Endothelial cell of umbilical vein (primary cell): ENCODE measurements around the gene COL23A1. TPM values are rescaled to one million over a fixed set of nuclear protein-coding genes. Genes with fewer than 3 reads are reported as not detected.

ENCODE experiments used
- BruUV-seq: library from RNA; stranded (reverse); fragments of 400-500 nt; replicated peaks from 2 replicates; lab custom pipeline; 2021; lab: Mats Ljungman, UMichigan
- CTCF ChIA-PET: fragments of 300-600, 350-600 bp; sonication (Branson Sonifier 250); formaldehyde crosslinking; loops from one replicate; lab custom pipeline; 2021; ENCODE audit warnings: antibody characterized with exemption, inconsistent platforms; lab: Charles Lee
- POLR2A ChIA-PET: fragments of 300-600, 350-600 bp; sonication (Branson Sonifier 250); formaldehyde crosslinking; loops from one replicate; lab custom pipeline; 2021; ENCODE audit warnings: antibody characterized with exemption, inconsistent platforms; lab: Charles Lee
- DNase-seq: peaks from one replicate; pipeline ENCODE4 v3.0.0-alpha.2; 2011; ENCODE audit warnings: low read depth, low spot score
- FAIRE-seq: peaks from 2 replicates; lab custom pipeline; 2011; peaks lifted over from hg19 to GRCh38; lab: Jason Lieb, UNC
- H2AFZ ChIP-seq: 2 replicates; pipeline ENCODE4 v1.6.0; 2012; ENCODE audit warnings: low read depth, low read length, control low read depth, inconsistent platforms
- H3K27ac ChIP-seq: 2 replicates; pipeline ENCODE4 v1.5.1; 2011; ENCODE audit warnings: low read depth, mild to moderate bottlenecking, control low read depth, low read length, moderate library complexity; ENCODE audit not compliant: insufficient read depth
- H3K27me3 ChIP-seq, 2 experiments: 2 replicates each; pipeline versions ENCODE4 v1.6.0 to v1.6.1; 2011; ENCODE audit warnings: low read length in 2 of 2, mixed read lengths in 1 of 2; ENCODE audit not compliant: control insufficient read depth in 2 of 2, insufficient read depth in 2 of 2
- H3K36me3 ChIP-seq, 2 experiments: 2 replicates in 1 of 2; 3 replicates in 1 of 2; pipeline ENCODE4 v1.5.1; 2011; ENCODE audit warnings: low read length in 2 of 2, mild to moderate bottlenecking in 1 of 2, moderate library complexity in 1 of 2; ENCODE audit not compliant: control insufficient read depth in 2 of 2, insufficient read depth in 2 of 2; ENCODE audit errors: extremely low read depth in 1 of 2
- H3K4me1 ChIP-seq: 3 replicates; pipeline ENCODE4 v1.5.1; 2011; ENCODE audit warnings: mild to moderate bottlenecking, low read length; ENCODE audit not compliant: control insufficient read depth, insufficient read depth; ENCODE audit errors: extremely low read depth
- H3K4me2 ChIP-seq: 2 replicates; pipeline ENCODE4 v1.6.1; 2011; ENCODE audit warnings: low read length, control low read depth, mixed read lengths; ENCODE audit not compliant: insufficient read depth
- H3K4me3 ChIP-seq, 3 experiments: fragments of 200-600 bp in 1 of 3; sonication (generic), shearing (Covaris generic) in 1 of 3; replicated peaks in 1 of 3; 2 replicates each; pipeline ENCODE4 v1.5.1; 2011 to 2016; ENCODE audit warnings: control low read depth in 3 of 3, low read length in 3 of 3, mild to moderate bottlenecking in 2 of 3, inconsistent platforms in 1 of 3, low read depth in 1 of 3, moderate library complexity in 1 of 3; ENCODE audit not compliant: insufficient read depth in 1 of 3
- H3K79me2 ChIP-seq: 2 replicates; pipeline ENCODE4 v1.6.0; 2012; ENCODE audit warnings: low read length, inconsistent platforms; ENCODE audit not compliant: control insufficient read depth, insufficient read depth
- H3K9ac ChIP-seq: replicated peaks from 2 replicates; pipeline ENCODE3; 2011; ENCODE audit warnings: low read length, control low read depth; ENCODE audit not compliant: insufficient read depth; ENCODE audit errors: extremely low read depth
- H3K9me1 ChIP-seq: replicated peaks from 3 replicates; pipeline ENCODE4 v1.6.0; 2011; ENCODE audit warnings: mild to moderate bottlenecking, low read length; ENCODE audit not compliant: control insufficient read depth, insufficient read depth; ENCODE audit errors: extremely low read depth
- H3K9me3 ChIP-seq: replicated peaks from 2 replicates; pipeline ENCODE4 v1.5.1; 2012; ENCODE audit warnings: low read length, inconsistent platforms; ENCODE audit not compliant: control insufficient read depth, insufficient read depth
- H4K20me1 ChIP-seq: replicated peaks from 2 replicates; pipeline ENCODE3; 2011; ENCODE audit warnings: mild to moderate bottlenecking, low read length; ENCODE audit not compliant: control insufficient read depth, insufficient read depth; ENCODE audit errors: extremely low read depth
- EZH2 ChIP-seq: IDR thresholded peaks from 2 replicates; pipeline ENCODE4 v1.6.1; 2012; ENCODE audit warnings: borderline replicate concordance, low read depth, mild to moderate bottlenecking, moderate library complexity, low read length, inconsistent platforms; ENCODE audit not compliant: severe bottlenecking
- FOS ChIP-seq: IDR thresholded peaks from 2 replicates; pipeline ENCODE4 v1.6.1; 2011; ENCODE audit warnings: mild to moderate bottlenecking, low read length, moderate library complexity, borderline replicate concordance; ENCODE audit not compliant: insufficient read depth
- JUN ChIP-seq: IDR thresholded peaks from 2 replicates; pipeline ENCODE4 v1.6.1; 2011; ENCODE audit warnings: borderline replicate concordance, low read depth; ENCODE audit not compliant: insufficient read length, insufficient read depth
- MYC ChIP-seq: IDR thresholded peaks from one replicate; pipeline ENCODE4 v1.6.1; 2011; ENCODE audit warnings: mild to moderate bottlenecking, low read depth, low read length
- POLR2A ChIP-seq: IDR thresholded peaks from 2 replicates; pipeline ENCODE4 v1.6.1; 2012; ENCODE audit warnings: low read depth, mild to moderate bottlenecking, control low read depth, low read length
- POLR2AphosphoS5 ChIP-seq: IDR thresholded peaks from 2 replicates; pipeline ENCODE4 v1.6.1; 2012; ENCODE audit warnings: low read depth, mild to moderate bottlenecking, control low read depth, low read length, moderate library complexity; ENCODE audit not compliant: insufficient read depth
- dilution Hi-C: fragments of 300-500 bp; cut with MboI; formaldehyde crosslinking; loops from one replicate; pipeline ENCODE4 v1.15.0; 2019; ENCODE audit warnings: low sequenced_read_pairs; ENCODE audit not compliant: extremely low pct_ligation_motif_present
- intact Hi-C: fragments of 100-400 bp; cut with micrococcal nuclease; formaldehyde crosslinking; loops from one replicate; pipeline ENCODE4 v1.10.0; 2022
- polyA plus RNA-seq, 4 experiments: library from polyadenylated mRNA; depleted of rRNA in 3 of 4; stranded (reverse) in 3 of 4; unstranded in 1 of 4; fragments of >200 nt; gene quantifications; 2 replicates each; pipeline versions ENCODE4 v1.2.1 to v1.2.3, GENCODE V29; 2011 to 2012; ENCODE audit warnings: missing spikeins in 1 of 4
- total RNA-seq: library from RNA; stranded (reverse); gene quantifications from 2 replicates; pipeline ENCODE4 v1.2.3, GENCODE V29; 2021

The COL23A1 gene
- total and polyA plus RNA-seq, 2 donors (not counting 3 experiments of a cell fraction or from before 2014, with no cell fraction given): not detected

- peaks cover 3% of the 10 kb centered on the region for H3K9me3 ChIP-seq
- H3K9ac ChIP-seq: no peak overlapping the region
- H3K27ac ChIP-seq: no peak overlapping the region
- no peaks in the 10 kb centered on the region for H3K9me1 ChIP-seq
- H3K36me3 ChIP-seq: no peaks in the 10 kb centered on the region
- BruUV-seq: no TSS peak
- CTCF ChIA-PET: no interaction called here
- no peak overlapping the region for H3K4me2 ChIP-seq
- FAIRE-seq: no peak
- dilution Hi-C loops: no loop called here
- H3K27me3 ChIP-seq: peaks cover 0 to 2% of the 10 kb centered on the region in 2 experiments
- DNase-seq: no peak
- H3K4me3 ChIP-seq: no peak overlapping the region
- no peaks in the 10 kb centered on the region for H3K79me2 ChIP-seq
- H2AFZ ChIP-seq: no peak overlapping the region
- no peak for TF ChIP-seq MYC
- no peak for TF ChIP-seq POLR2A
- no peak for TF ChIP-seq JUN
- no peak for TF ChIP-seq EZH2
- no peak for TF ChIP-seq POLR2AphosphoS5
- no peak for TF ChIP-seq FOS
- H3K4me1 ChIP-seq: no peaks in the 10 kb centered on the region
- POLR2A ChIA-PET: no interaction called here
- H4K20me1 ChIP-seq: no peaks in the 10 kb centered on the region
- intact Hi-C loops: no loop called here
These were observed 303.7 kb downstream of the COL23A1 start for GRCh38 chr5:178286226-178287090.
